NCI-H128 (cell line): ENCODE data around the gene ARHGEF39.
"Not testable (repeated sequence)": the region's sequence is repeated elsewhere in the genome, so short reads cannot be mapped to it uniquely, and the experiment has no call there.

Experiments
- DNase-seq: peaks from one replicate; lab custom pipeline; 2025; ENCODE audit not compliant: unreplicated experiment; lab: John Stamatoyannopoulos, UW

The ARHGEF39 gene

DNA sequence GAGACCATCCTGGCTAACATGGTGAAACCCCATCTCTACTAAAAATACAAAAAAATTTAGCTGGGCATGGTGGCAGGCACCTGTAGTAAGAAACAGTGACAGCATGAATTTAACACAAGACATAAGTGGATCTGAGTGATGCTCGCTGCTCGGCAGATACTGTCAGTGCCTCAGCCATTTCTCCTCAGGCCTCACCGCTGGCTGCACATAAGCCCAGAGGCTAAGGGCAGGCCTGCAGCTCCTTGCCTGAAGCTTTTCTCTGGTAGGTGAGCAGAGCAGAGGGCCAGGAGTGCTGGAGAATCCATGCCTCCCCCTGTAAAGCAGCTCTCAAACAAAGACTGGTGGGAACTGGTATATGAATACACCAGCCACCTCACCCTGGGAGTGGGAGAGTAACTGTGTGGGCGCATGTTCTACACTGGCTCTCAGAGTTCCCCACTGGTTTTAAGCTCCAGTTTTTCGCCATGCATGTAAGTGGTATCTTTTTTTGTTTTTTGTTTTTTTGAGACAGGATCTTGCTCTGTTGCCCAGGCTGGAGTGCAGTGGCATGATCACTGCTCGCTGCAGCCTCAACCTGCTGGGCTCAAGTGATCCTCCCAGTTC is 36.5 kb downstream of the ARHGEF39 start:
- no peak for DNase-seq

DNA sequence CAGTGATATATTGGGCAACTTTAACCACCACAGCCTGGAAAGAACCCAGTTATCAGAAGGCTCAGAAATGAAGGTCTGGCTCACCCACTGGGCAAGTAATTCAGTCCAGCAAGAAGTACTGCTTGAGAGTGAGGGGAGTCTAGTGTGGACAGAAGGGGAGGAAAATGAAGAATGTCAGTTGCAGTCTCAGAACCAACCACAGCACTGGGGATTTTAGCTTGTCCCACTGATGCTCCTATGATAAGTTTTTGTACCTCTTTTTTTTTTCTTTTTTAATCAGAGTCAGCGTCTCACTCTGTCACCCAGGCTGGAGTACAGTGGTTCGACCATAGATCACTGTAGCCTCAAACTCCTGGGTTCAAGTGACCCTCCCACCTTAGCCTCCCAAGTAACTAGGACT is 37.4 kb downstream of the ARHGEF39 start:
- DNase-seq = no peak

DNA sequence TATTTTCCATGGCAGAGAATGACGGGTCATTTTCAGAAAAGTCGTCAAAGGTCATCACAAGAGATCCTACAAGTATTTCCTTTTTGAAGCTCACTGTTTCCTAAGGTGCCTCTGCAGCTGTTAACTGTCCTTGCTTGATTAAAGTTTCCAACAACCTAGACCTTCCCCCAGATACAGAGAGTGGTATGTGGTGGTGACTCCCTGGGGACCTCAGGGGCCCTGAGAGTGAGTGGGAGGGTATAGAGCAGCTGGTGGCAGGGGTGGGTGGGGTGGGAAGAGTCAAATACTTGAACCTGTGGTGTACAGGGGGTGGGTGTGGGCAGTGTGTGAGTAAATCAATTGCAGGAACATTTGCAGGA is 45.2 kb downstream of the ARHGEF39 start:
- no peak for DNase-seq

DNA sequence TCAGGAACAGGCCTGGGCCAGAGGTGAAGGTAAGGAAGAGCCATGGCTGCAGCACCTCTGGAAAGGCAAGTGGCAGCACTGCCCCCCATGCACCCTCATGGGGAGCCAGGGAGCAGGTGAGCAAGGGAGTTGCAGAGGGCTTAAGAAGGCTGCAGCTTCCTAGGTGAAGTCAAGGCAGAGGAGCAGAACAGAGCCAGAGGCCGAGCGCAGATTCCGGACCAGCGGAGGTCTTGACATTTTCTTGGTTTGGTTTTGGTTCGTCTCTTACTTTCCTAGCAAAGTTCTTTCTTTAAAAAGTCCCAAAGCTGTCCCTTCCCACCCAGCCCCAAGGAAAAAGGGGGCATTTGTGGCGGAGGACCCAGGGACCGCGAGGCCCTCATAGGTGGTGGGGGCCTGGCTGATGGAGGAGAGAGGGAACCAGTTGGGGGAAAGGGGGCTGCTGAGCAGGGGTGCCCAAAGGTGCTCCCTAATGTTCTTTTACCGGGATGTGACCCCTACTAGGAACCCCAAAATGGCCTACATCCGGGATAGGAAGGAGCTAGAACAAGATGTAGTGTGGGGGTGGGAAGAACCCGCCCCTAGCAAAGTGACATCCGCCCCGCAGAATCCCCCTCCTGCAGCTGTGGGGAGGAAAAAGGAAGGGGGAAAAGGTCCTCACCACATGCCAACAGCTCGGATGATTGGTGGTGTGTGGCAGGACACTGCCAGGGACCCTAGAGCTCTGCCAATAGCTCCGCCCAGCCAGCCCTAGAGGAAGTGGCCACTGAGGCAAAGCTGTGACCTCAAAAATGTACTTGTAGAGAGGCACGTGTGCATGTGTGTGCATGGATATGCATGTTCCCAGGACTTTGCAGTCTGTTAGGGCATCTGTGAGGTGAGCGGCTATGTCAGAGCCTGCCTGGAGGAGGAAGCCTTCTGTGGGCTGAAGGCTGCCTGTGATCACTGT is 45.9 kb downstream of the ARHGEF39 start:
- DNase-seq = no peak

DNA sequence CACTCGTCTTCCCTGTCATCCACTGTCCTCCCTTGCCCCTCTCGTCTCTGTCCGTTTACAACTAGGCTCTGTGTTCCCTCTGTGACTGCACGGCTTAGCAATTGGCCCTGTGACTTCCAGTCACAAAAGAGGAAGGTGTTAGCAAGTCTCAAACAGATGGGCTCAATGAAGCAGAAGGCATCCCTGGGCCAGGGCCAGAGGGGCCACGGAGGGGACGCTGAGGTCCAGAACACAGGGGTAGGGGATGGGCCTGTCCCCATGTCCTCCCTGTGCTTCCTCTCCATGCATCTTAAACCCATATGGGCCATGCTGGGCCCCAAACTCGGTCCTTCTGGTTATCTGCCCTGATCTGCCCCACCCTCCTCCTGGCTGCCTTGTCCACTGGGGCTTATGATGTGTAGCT is 46.7 kb downstream of the ARHGEF39 start, which contains the start of gene CD72:
TSS of gene CD72 (minus strand) at position 89 of the 403 bp plus-strand sequence. CDS start 110 bp downstream, outside the sequence.
- no peak for DNase-seq

DNA sequence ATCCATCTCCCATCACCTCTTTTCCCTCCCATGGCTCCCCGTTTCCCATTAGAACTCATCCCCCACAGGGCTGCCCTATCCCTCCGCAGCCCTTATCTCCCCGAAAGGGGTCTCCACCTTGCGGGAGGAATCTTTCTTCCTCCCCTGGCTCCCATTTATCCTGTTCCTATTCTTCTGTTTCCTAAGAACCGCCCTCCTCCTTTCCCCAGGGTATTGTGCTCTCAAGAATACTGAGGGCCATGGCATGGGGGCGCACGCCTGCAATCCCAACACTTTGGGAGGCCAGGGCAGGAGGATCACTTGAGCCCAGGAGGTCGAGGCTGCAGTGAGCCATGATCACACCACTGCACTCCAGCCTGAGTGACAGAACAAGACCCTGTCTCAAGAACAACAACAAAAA is 47.4 kb downstream of the ARHGEF39 start:
- no peak for DNase-seq

DNA sequence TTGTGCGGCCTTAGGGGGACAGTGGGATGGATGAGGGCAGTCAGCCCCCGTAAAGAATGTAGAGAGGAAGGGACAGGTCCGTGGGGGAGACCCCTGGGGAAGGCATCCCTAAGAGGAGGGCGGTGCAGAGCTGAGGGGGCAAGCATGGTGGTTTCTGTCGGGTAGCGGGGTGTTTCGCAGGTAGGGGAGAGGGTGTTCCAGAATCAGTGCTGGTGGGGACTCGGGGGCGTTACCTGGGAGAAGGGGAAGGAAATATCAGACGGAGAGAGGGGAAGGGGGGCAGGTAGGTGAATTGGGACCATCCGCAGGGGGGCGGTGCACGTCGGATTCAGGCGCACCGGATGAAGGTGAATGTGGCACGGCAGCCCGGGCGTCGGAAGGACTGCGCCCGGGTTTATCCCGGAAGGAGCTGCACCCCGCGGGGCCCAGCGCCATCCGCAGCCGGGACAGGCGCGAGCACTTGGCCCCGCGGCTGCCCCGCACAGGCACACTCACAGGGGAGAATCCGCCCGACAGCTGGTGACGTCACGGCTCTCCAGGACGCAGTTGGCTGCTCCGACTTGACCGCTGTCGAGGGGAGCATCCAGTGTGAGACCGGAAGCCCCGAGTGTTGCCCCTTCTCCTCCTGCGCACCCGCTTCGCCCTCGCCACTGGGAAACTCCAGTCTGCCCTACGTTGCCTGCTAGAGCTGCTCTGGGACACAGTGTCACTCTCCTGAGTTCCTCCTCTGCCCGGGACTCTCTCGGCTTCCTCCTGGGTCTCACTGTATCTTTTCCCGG is 48.1 kb downstream of the ARHGEF39 start:
- no peak for DNase-seq

DNA sequence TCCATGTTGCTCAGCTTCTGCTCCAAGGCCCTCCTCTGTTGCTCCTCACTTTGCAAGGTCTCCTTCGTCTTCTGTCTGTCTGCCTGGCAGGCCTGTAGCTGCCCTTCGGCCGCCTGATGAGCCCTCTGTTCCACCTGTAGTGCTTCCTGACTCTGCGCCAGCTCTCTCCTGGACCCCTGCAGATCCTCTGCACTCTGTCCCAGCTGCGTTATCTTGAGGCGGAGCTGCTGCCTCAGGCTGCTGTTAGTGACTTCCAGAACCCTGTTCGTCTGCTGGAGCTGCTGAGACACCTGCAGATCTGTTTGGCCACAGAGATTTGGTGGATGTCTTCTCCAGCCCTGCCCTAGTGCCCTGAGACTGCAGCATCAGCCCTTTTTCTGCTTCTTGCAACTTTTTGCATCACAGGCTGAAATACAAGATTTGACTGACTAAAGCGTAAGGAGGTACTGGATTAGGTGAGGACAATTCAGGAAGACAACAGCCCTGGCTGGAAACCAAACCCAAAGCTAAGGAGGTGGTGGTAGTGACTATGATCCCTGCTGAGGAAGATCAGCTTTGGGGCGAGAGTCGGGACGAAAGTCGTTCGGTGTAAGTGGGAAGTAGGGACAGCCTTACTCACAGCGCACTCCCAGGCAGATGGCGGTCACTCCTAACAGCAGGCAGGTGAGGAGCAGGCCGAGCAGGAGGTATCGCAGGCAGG is 48.9 kb downstream of the ARHGEF39 start:
- DNase-seq = no peak

DNA sequence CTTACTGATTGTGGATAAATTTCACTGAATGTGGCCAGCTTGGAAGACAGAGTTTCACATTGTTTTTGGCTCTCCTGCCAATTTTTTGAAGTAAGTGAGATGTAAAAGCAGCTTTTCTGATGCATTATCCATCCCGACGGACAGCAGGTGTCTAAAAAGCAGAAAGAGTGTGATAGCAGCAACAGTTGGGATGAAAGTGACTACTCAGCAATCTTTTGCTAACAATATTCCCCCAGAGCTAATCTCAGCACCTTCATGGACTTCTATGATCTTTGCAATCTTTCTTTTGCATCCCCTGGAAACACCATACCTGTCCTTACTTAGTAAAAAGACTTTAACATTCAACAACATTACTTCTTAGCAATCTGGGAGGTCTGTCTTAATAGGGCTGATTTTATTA is 52.2 kb downstream of the ARHGEF39 start:
- DNase-seq = no peak

DNA sequence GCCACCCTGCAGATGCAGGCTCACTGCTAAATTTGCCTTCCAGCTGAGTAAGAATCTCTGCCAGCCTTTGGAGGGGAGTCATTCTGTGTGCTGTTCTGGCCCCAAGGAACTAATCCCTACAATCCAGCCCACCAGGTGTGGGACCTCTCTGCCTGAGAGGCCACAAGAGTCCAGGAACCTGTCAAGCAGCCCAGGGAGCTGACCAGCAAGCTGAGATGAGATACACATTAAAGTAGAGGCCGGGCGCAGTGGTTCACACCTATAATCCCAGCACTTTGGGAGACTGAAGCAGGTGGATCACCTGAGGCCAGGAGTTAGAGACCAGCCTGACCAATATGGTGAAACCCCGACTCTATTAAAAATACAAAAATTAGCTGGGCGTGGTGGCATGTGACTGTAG is 52.9 kb downstream of the ARHGEF39 start:
- not testable (repeated sequence) for DNase-seq

DNA sequence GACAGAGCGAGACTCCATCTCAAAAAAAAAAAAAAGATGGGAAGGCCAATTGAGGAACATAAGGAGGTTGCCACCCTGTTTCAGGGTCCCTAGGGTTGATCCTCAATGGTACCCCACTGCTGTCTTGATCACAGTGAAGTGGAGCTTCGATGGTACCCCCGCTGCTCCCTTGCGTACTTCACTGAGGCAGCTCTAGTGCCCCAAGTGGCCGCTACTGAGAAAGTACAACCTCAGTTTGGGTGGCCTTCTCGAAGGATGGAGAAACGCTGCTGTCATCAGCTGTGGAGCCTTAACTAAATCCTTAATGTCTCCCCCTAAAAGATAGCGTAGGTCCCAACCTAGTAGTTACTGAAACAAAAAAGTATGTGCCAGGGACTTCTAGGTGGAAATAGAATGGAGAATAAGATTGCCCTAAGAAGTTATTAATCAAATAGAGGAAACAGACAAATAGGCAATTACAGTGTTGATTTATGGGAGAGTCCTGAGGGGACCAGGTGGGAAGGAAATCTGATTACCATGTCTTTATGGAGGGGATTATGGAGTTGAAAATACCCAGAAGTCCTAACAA is 53.7 kb downstream of the ARHGEF39 start:
- no peak for DNase-seq

DNA sequence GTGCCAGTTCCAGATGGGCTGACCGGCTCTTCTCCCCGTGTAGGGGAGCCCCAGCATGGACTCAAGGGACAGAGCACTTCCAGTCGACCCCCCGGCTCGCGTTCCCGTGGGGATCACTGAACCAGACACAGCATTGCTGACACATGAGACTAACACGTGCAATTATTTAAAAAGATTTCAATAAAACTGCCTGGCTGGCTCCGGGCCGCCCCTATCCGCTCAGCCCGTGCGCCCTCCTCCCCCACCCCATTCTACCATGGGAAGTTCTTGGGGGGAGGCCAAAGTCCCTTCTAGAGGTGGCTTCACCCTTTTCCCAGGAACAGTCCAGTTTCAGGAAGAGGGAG is 55.2 kb downstream of the ARHGEF39 start:
- DNase-seq = no peak
